ENCODE data around the gene ADARB2.

- TF ChIP-seq, protein P1, sequence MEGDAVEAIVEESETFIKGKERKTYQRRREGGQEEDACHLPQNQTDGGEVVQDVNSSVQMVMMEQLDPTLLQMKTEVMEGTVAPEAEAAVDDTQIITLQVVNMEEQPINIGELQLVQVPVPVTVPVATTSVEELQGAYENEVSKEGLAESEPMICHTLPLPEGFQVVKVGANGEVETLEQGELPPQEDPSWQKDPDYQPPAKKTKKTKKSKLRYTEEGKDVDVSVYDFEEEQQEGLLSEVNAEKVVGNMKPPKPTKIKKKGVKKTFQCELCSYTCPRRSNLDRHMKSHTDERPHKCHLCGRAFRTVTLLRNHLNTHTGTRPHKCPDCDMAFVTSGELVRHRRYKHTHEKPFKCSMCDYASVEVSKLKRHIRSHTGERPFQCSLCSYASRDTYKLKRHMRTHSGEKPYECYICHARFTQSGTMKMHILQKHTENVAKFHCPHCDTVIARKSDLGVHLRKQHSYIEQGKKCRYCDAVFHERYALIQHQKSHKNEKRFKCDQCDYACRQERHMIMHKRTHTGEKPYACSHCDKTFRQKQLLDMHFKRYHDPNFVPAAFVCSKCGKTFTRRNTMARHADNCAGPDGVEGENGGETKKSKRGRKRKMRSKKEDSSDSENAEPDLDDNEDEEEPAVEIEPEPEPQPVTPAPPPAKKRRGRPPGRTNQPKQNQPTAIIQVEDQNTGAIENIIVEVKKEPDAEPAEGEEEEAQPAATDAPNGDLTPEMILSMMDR (IDR thresholded peaks at IDR 0.05) = no peak
- no peak for TF ChIP-seq POLR2A (IDR thresholded peaks at IDR 0.05)
These were observed 525.3 kb downstream of the ADARB2 start for GRCh38 chr10:1211844-1212570.
